ENCODE results near the gene PHF5A.

Gene PHF5A

GRCh38 chr22:41411021-41411851, 57.3 kb downstream of the PHF5A start:
- DNase-seq (ENCODE audit: low read depth): no peak

DNA sequence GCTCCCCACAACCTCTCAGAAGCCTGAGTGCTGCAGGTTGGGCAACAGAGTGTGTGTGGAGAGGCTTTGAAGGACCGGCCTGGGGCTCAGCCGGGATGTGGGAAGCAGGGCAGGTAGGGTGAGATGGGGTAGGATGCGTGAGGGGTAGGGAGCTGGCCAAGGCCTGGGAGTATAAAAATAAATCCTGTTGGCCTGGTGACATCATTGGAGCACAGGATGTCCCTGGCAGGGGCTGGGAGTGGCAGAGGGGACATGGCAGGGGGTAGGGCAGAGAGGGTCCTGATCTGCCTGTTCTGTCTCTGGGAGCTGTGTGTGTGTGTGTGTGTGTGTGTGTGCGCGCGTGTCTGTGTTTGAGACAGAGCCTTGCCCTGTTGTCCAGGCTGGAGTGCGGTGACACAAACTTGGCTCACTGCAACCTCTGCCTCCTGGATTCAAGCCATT, 58.2 kb downstream of the PHF5A start:
- no peak for DNase-seq (ENCODE audit: low read depth)

Data from iris pigment epithelial cell (primary cell).